HL-60/S4 treated with retinoic acid at 250 ng/mL for 4 days and 3 days (cell line): ENCODE data around the gene MYLK.
"Not testable (repeated sequence)": the region's sequence is repeated elsewhere in the genome, so short reads cannot be mapped to it uniquely, and the experiment has no call there.

Experiments used
- in situ Hi-C: fragments of 300-500 bp; cut with MboI; formaldehyde crosslinking; loops from 2 replicates; pipeline ENCODE4 v1.7.0; 2022; ENCODE audit warnings: low sequenced_read_pairs

MYLK gene

DNA sequence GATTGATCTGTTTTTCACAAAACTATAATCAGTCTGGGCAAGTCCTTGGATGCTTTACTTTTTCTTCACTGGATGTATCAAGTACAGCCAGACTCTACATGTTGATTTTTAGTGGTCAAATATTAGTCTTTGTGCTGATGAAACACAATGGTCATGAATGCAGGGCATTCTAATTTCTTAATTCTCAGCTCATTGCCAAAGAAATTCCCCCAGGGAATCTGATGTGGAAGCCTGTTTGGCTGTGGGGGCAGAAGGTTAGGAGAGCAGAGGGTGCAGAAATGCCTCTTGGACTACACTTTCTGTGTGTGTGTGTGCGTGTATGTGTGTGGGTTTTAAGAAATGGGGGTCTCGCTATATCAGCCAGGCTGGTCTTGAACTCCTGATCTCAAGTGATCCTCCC is 250.6 kb downstream of the MYLK start:
- in situ Hi-C loops: no loop called here

DNA sequence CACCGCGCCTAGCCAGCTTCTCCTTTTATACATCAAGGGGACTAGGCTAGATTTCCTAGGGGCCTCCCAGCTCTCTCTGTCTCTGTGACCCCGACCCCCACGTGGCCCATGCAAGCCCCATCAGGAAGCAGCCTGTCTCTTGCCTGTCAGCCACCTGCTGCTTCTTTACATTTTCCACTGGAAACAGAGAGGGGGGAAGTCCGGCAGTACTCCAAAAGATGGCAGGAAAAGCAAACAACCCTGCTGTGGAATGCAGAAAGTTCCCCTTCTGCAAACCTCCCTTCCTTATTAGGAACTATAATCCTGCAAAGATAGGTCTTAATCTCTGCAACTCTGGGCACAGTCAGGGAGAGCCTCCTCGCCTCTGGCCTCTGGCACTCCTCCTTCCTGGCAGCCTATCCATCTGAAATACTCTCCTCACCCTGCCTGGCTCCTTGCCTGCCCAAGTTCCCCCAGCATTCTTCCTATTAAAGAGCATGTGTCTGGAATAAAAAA is 251.9 kb downstream of the MYLK start:
- in situ Hi-C loops: no loop called here

DNA sequence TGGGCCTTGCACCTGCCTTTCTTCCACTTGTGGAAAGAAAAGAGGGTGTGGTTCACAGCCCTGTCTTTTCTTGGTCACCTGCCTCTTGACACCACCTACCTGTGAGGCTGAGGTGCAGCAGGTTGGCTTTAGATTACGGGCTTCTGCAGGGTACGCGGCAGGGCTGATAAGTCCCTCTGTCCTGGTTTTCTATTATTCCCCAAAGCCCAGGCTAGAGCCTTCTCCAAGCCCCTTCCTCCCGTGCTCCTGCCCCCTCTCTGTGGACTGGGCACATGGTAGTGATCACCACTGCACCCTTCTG is 254.4 kb downstream of the MYLK start:
- in situ Hi-C loops: no loop called here

DNA sequence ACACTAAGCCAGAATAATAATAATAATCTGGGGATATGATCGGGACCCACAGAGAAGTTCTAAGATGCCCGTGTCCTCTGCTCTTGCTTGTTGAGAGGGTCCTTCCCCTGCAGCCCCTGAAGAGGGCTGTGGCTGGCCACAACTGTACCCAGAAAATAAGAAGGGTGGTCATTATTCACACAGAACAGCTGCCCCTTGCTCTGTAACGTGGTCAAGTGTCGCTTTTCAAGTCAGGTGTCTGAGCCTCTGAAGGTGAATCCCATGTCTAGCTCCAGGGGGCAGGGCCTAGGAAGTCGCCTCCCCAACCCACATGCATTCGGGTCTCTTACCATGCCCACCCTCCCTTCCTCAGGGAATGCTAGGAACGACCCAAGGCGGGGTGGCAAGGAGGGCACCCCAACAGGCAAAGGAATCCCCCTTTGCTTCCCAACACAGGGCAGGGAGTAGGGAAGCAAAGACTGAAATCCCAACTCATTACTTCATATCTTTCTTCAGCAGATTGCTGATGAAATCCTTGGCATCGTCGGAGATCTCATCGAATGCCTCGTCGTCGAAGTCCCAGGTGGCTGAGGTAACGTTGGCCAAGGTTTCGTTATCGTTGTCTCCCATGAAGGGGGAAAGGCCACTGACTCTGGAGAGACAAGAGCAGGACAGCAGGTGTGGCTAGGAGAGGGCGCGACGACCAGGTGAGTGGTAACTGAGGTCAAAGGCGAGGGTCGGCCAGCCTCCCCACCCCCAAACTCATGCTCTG is 255.0 kb downstream of the MYLK start:
- in situ Hi-C loops: no loop called here

DNA sequence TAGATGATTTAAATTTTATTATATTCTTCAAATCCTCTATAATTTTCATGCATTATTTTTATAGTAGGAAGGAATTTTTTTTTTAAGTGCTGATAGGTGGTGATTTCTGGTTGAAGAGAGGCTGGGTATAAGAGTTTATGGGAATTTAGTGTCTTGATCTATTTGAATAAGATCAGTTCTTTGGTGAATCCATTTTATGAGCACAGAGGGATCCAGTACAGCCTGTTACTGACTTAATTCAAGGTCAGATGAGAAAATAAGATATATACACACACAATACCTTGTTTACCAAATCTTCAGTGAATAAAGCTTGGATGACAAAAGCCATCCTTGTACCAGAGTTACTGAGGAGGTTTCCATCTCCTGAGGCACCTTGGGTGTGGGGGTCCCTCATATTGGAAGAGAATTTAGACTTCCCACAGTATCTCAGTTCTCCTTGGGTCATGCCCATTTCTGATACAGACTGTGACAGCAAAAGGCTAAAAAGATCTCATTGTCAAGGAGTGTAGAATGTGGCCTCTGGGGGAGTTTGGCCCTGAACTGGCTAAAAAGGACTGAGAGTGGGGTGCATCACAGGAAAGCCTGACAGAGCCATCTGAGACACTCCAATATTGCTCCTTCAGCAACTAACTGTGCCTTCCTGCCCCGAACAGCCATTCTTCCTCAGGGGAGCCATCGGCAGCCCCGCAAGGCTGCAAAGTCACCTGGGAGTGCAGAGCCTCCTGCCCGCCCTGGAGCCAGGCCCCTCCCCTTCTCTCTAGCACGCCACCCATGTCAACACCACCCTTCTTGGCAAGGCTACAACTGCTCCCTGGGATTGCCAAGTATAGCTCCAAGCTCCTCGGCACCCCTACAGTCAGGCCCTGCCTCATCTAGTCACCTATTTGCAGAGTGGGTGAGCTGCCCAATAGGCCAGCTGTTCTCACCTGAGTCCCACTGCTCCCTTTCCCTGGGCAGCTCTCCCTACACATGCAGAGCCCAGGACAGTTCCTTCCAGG is 256.2 kb downstream of the MYLK start:
- in situ Hi-C loops: no loop called here

DNA sequence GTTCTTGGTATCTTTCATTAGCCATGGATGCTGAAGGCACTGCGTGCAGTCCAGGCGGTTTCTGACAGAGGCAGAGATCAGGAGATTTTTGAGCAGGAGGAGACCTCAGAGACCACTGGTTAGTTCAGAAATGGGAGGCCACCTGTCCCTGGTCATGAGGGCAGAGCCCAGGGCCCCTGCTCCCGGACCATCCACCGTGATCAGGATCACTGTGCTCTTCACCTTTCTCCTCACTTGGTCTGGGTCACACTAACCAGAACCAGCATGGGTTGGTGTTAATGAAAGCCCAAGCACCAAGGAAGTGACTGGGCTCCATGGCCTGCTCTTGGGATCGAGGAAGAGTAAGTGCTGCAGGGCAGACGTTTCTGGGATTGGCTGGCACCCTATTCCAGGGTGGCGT is 257.3 kb downstream of the MYLK start:
- in situ Hi-C loops: no loop called here

DNA sequence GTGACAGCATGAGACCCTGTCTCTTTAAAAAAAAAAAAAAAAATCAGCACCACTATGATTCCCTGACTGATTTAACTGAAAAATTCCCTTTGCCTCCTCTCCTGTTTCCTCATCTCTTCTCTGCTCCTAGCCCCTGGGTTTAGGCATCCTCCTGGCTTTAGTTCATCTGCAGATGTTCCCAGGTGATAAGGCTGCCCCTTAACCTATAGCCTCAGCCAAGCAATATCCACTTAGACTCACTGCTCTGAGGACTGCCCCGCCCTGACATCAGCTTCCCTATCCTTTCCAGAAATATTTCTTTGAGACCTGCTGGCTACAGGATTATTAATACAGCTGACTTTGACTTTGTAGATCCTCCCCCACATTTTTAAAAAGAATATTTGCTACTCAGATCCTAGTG is 259.8 kb downstream of the MYLK start:
- in situ Hi-C loops: no loop called here

DNA sequence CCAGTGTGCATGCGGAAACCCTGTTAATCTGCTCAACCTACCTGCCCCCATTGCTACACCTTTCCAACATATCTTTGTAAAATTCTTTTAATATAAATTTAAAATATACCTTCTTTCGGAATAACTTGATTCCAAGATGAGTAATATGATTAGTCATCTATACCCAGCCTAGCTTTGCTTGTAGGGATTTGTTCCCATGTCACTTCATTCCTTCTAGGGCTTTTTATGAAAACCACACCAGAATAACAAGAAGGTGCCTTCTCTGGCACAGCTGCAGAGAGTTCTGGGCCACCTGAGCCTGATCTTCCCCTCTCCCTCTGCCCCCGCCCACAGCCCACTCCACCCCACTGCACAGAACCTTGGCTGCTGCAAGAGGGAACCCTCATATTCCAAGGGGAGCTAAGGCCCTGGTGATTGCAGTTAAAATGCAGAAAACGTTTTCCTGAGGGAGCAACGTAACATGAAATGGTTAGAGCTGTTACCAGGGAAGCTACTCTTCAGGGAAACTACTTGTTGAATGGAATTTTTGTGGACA is 260.7 kb downstream of the MYLK start:
- in situ Hi-C loops: no loop called here

DNA sequence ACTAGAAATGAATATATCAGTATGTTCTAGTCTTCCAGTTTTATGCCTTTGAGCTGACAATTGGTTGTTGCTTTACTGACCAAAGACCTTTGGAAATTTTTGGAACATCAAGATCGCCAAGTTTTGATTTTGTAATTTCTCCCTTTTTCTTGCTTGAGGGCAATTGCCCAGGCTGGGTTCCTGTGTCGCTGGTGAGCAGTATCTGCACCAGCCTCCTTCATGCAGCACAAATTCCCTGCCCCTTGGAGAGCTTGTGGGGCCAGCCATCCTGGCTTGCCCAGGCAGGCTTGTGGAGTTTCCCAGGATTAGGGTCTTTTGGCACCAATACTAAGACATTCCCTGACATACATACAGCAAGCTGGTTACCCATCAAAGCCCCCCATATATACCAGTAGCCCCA is 261.4 kb downstream of the MYLK start:
- in situ Hi-C loops: no loop called here

DNA sequence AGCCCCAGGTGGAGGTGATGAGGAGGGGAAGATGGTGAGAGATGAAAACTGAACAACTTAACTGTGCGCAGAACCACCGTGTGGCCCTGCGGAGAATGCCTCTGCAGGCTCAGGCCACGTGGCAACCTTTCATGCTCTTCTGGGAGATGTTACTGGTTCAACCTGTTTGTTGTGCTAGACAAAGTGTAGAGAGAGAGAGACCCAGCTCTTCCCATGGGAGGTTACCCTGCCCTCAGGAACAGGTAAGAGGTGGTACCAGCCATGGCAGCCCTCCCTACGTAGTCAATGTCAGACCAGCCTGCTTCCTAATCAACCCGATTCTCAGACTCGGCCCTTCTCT is 262.3 kb downstream of the MYLK start:
- in situ Hi-C loops: no loop called here

DNA sequence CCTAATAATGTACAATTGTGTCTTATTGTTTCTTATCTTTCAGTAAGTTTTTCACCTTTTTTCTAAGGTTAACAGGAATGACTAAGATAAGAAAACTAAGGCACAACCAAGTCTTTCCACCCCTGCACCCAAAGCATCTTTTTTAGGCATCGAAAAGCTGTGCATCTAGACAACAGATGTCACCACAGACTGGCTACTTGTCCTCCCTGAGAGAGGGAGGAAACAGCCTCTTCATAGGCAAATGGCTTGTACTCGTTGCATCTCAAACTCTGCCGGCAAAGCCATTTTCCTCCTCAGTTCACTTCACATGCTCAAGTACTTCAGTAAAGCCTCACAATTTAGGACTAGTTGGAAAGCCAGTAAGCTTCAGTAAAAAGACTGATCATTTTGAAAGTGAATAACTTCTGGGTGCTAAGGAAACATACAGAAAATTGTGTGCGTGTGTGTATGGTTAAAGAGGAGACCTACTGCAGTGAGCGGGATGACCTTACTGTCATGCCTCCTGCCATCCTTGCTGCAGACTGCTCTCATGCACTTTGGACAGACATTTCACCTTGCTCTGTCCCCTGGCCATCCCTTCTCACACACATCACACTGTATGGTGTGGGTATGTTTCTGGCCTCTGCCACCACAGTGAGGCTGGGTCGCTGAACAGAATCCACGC is 262.8 kb downstream of the MYLK start:
- in situ Hi-C loops: no loop called here

DNA sequence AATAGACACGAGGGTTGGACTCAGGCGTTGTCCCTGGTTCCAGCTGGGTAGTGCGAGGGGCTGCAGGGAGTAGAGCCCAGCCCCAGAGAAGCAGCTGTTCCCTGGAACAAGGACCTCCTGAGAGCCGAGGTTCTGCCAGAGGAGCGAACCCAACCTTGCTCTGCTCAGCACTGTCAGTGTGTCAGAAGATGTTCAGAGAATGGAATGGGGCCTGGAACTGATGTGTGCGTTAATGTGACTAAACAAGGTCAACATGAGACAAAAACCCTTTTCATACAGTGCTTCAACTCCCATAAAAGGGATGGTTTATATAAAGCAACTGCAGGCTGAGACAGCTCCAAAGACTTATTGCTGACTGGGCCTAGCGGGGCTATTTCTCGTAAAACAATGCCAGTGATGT is 263.8 kb downstream of the MYLK start:
- in situ Hi-C loops: no loop called here

DNA sequence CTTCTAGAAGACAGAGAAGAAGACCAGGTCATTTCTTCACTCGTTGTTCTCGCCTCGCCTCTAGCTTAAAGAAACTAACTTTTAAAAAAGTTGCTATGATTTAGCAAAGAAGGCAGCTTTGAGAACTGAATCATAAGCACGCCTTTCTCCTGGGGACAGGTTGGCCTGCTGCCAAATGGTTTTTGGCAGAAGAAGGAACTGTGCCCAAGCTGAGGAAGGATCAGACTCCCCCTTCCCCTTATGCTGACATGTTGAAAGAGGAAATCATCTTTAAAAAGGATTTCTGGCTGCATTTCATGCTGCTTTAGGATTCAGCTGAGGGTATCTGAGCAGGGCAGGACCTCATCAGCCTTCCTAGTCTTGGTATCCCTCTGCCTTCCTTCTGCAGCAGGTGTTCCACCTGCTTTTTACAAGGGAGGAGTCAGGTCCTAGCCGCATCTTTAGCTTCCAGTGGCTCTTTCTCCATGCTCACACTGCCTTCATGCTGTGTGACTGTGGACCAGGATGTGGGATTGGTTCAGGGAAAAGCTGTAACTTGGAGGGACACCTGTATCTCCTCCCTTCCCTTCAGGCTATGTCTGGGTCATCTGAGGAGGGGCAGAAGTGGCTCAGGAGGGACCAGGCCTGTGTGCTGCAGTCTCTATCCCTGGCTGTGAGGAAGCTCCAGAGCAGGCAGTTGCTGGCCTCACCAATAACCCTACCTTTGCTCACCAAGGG is 265.2 kb downstream of the MYLK start:
- in situ Hi-C loops: no loop called here

DNA sequence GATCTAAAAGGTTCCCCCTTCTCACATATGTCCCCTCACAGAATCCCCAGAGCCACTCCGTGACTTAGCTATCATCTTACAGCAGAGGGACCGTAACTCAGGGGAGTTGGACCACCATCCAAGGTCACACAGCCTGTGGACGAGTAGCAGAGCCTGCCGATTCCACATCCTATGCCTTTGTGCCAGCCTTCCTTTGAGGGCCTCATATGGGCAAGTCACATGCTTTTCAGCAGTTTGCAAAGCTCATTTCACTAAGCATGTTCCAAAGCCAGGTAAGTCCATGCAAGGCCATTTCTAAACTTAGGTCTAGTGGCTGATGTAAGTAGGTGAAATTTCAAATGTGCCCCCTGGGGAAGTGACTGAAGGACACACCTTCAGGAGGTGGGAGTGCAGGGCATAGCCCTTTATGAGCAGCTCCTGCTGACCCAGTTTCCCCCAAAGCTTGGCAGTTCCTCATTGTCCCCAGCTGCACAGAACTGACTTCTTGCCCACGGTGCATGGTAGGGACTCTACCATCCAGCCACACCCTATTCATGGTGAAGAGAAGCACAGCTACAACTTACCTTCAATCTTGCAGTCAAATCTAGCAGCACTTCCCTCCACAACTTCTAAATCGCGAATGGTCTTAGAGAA is 265.9 kb downstream of the MYLK start:
- in situ Hi-C loops: no loop called here

DNA sequence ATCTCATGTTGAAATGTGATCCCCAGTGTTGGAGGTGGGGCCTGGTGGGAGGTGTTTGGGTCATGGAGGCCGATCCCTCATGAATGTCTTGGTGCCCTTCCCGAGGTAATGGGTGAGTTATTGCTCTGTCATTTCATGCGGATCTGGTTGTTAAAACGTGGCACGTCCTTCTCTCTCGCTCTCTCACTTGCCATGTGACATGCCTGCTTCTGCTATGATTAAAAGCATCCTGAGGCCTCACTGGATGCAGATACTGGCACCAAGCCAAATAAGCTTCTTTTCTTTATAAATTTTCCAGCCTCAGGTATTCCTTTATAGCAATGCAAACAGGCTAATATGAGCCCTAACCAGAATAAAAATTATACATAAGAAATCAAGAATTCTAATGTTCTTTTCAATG is 267.5 kb downstream of the MYLK start:
- in situ Hi-C loops: no loop called here

DNA sequence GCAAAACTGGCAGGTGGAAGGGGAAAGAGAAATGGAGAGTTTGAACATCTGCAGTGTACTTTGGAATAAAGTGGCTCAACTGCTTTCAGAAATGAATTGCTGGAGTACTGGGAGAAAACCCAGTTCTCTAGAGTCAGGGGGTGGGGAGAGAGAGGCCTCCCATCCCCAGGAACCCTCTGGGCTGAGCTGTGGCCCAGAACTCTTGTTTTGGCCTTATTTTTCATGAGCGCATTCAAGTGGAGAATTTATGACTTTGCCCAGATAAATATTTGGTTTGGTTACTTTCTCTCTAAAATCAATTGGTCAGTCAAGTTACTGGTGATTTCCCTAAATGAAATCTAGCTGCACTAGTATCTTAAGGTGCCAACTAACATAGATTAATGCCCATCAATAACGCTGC is 270.6 kb downstream of the MYLK start:
- in situ Hi-C loops: no loop called here

DNA sequence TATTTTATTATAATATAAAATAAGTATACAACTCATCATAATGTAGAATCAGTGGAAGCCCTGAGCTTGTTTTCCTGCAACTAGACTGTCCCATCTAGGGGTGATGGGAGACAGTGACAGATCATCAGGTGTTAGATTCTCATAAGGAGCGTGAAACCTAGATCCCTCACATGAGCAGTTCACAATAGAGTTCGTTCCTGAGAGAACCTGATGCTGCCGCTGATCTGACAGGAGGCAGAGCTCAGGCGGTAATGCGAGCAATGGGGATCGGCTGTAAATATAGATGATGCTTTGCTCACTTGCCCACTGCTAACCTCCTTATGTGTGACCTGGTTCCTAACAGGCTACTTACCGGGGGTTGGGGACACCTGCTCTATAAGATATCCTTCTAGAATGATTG is 272.5 kb downstream of the MYLK start:
- in situ Hi-C loops: not testable (repeated sequence)

DNA sequence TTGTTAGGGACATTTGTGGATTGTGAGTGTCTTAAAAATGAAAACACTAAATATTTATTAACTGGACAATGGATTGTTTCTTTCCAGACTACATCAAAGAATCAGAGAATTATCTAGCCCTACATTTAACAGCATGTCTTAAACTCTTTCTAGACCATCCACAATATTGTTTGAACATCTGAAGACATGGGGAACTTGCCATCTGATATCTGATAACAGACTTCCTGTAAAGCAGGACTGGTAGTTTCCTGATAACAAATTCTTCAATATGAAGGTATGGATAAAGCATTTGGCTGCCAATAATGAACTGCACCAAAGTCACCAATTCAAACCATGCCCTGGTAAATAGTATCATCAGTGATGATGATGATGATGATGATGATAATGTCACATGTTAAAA is 273.1 kb downstream of the MYLK start:
- in situ Hi-C loops: no loop called here

DNA sequence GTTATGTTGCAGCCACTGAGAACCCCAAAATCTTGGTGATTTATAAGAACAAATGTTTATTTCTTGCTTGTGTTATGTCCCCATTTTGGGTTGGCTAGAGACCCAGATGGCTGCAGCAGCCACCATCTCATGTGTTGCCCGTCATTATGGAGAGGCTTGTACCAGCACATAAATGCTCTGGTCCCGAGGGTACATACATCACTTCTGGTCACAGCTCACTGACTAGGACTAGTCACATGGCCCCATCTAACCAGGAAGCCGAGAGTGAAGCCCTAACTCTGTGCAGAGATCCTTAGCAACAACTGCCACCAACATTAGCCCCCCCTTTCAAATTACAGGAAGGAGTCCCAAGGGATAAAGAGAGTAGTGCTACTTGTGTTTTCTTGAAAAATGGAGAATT is 273.8 kb downstream of the MYLK start:
- in situ Hi-C loops: no loop called here

DNA sequence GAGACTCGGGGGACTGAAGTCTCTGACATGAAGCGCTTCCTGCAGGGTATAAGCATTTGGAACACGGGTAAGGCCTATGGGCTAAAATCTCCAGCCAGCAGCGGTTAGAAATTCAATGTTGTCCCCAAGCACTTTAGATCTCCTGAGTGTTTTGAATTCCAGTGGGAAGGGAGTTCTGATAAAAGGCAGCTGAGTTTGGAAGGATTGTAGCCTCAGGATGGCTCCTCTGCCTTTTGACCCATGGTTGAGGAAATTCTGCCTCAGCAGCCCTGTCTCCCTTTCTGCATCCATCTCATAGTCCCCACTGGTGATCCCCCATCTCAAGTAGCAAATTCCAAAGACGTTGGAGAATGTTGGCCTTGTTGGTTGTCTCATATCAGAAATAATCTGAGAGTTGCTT is 275.1 kb downstream of the MYLK start:
- in situ Hi-C loops: no loop called here
